Suppressor macrophage (primary cell): Measurements from ENCODE around the gene KRTAP5-10.
"Not testable (repeated sequence)": the region's sequence is repeated elsewhere in the genome, so short reads cannot be mapped to it uniquely, and the experiment has no call there.

Source experiments
- DNase-seq, 4 experiments: peaks; one replicate each; pipeline ENCODE4 v3.0.0-alpha.2; 2020 to 2022

Gene KRTAP5-10

GRCh38 chr11:71613931-71614330, 48.6 kb downstream of the KRTAP5-10 start:
- DNase-seq: not testable (repeated sequence)

- not testable (repeated sequence) for DNase-seq
Measured at GRCh38 chr11:71614366-71614917, 49.1 kb downstream of the KRTAP5-10 start.

GRCh38 chr11:71615003-71615402, 49.6 kb downstream of the KRTAP5-10 start:
- DNase-seq: not testable (repeated sequence)
